ENCODE results near the gene LAMA1.

GRCh38 chr18:6954501-6954900, 163.1 kb downstream of the LAMA1 start:
- no peak for TF ChIP-seq CTCF (IDR thresholded peaks at IDR 0.05)
- TF ChIP-seq POLR2A (IDR thresholded peaks at IDR 0.05) = no peak
